Stimulated activated naive B cell treated with anti-CD40 and anti-IgM and Interleukin-4, amounts not matched to agents 10 μg/mL and 1 μg/mL and 100 μg/mL, for 72 hours (primary cell): ENCODE results near the gene PHLDB2.
A peak's percentile ranks its signal among the peaks of the same experiment; 100 is the strongest.
"Not testable (repeated sequence)": the region's sequence is repeated elsewhere in the genome, so short reads cannot be mapped to it uniquely, and the experiment has no call there.

Experiments used
- ATAC-seq, 2 donors: fragments of 150-1000 bp; cut with Tn5 transposase; replicated peaks; 2 replicates each; pipeline ENCODE4 v1.10.0; 2021; ENCODE audit warnings: moderate library complexity in 1 of 2
- DNase-seq: peaks from one replicate; pipeline ENCODE4 v3.0.0; 2021
- H3K27ac Mint-ChIP-seq: one replicate; pipeline ENCODE4 v1.8.0; 2022; ENCODE audit warnings: mild to moderate bottlenecking, mixed read lengths
- H3K27me3 Mint-ChIP-seq, 2 donors: one replicate each; pipeline ENCODE4 v1.8.0; 2022; ENCODE audit warnings: mixed read lengths in 2 of 2
- H3K36me3 Mint-ChIP-seq, 2 donors: one replicate each; pipeline ENCODE4 v1.8.0; 2022; ENCODE audit warnings: mixed read lengths in 2 of 2, mild to moderate bottlenecking in 1 of 2
- H3K4me1 Mint-ChIP-seq, 2 donors: one replicate each; pipeline ENCODE4 v1.8.0; 2022; ENCODE audit warnings: mixed read lengths in 2 of 2, mild to moderate bottlenecking in 1 of 2
- H3K4me3 Mint-ChIP-seq, 2 donors: one replicate each; pipeline ENCODE4 v1.8.0; 2022; ENCODE audit warnings: mild to moderate bottlenecking in 2 of 2, mixed read lengths in 2 of 2, moderate library complexity in 1 of 2
- H3K9me3 Mint-ChIP-seq, 2 donors: one replicate each; pipeline ENCODE4 v1.8.0; 2022; ENCODE audit warnings: mixed read lengths in 2 of 2, mild to moderate bottlenecking in 1 of 2

PHLDB2 gene

DNA sequence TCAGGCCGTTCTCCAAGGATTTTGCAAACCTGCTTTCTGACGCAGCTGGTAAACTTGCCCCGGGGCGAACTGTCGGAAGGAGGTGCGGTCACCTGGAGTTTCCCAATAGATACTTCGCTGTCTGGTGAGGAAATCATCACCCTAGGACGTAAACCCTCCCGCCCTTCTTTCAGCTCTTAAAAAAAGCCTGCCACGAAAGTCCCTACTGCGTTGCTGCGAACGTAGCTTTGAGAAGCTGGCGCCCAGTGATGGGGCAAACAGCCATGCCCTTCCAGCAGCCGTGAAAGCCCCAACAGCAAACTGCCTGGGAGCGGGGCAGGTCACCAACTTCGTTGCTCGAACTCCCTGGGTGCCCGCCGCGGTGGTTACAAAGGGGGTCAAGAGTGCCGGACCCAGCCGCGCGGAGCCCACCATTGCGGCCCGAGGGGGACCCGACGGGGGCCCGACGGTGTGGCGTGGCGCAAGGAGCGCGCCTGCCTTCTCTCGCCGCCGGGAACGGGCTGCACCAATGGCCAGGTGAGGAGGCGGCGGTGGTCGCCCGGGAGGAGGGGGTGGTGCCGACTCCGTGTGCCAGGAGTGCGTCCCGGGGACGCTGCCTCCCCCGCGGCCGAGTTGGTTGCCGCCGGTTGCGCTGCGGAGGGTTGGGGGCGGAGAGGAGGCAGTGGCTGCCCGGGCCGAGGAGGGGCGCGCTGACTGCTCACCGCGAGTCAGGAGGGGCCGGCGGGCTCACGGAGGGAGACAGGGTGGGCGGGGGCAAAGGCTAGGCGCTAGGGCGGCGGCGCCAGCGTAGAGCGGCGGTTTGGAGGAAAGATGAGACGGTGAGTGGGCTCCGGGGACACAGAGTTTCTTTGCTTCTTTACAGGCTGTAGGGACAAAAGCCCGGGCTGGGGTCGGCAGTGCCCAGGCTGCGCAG lies at the start of gene PHLDB2:
TSS of gene PHLDB2 (plus strand) at position 205 of the 913 bp plus-strand sequence. CDS start 24,813 bp downstream, outside the sequence.
- peak within 1 kb of the TSS; percentile 94 for H3K27ac Mint-ChIP-seq
- peaks cover 14 to 17% of the 10 kb centered on the region in 2 donors for H3K27me3 Mint-ChIP-seq
- H3K36me3 Mint-ChIP-seq = no peaks in the 10 kb centered on the region
- H3K4me3 Mint-ChIP-seq = peak within 1 kb of the TSS; percentile 95 to 99
- DNase-seq (peak; percentile 31), ATAC-seq (peak; percentile 68 to 71)
- H3K4me1 Mint-ChIP-seq = peaks cover 7 to 24% of the 10 kb centered on the region in 2 donors
- H3K9me3 Mint-ChIP-seq = no peaks in the 10 kb centered on the region

DNA sequence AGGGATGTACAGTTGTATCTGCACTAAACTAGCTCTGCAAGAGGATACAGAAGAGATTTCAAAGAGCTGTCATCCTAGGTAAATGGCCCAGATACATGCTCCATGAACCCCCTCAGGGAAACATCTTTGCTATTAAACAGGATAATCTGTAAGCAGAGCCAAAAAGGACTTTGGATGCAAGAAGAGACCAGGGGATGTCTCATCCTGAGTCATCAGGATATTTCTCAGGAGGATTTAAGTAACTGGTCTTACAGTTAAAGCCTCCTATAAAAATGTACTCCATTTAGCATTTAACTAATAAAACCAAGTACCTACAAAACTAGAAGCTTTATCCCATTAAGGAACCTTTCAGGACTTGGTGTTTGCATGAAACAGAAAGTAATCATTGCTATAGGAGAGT lies 48.2 kb upstream of the PHLDB2 start:
- H3K27ac Mint-ChIP-seq = no peak overlapping the region
- H3K4me3 Mint-ChIP-seq = no peak overlapping the region
- no peaks in the 10 kb centered on the region for H3K27me3 Mint-ChIP-seq
- H3K36me3 Mint-ChIP-seq = peaks cover 0 to 5% of the 10 kb centered on the region in 2 donors
- DNase-seq (no peak), ATAC-seq (no peak)
- H3K4me1 Mint-ChIP-seq = no peaks in the 10 kb centered on the region
- H3K9me3 Mint-ChIP-seq = peaks cover 7 to 8% of the 10 kb centered on the region in 2 donors

DNA sequence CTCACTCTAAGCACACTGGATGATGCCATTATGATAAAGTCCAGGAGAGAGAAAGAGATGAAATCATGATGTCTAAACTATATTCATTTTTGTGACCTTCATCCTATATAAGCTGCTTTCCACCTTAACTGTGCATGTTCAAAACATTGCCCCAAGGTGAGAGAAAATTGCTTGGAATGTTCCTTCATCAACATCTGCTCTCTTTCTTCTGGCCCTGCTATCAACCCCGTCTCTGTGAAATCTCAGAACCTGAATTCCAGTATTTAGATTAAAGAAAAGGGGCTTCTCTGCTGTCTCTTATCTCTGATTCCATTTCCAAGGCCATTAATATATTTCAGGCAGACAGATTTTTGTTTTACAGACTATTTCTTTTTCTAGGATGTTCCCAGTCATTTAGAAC lies 47.3 kb upstream of the PHLDB2 start:
- no peak overlapping the region for H3K27ac Mint-ChIP-seq
- ATAC-seq = no peak
- peaks cover 14 to 15% of the 10 kb centered on the region in 2 donors for H3K9me3 Mint-ChIP-seq
- DNase-seq = no peak
- peaks cover 0 to 8% of the 10 kb centered on the region in 2 donors for H3K36me3 Mint-ChIP-seq
- no peaks in the 10 kb centered on the region for H3K4me1 Mint-ChIP-seq
- H3K4me3 Mint-ChIP-seq = no peak overlapping the region
- no peaks in the 10 kb centered on the region for H3K27me3 Mint-ChIP-seq

DNA sequence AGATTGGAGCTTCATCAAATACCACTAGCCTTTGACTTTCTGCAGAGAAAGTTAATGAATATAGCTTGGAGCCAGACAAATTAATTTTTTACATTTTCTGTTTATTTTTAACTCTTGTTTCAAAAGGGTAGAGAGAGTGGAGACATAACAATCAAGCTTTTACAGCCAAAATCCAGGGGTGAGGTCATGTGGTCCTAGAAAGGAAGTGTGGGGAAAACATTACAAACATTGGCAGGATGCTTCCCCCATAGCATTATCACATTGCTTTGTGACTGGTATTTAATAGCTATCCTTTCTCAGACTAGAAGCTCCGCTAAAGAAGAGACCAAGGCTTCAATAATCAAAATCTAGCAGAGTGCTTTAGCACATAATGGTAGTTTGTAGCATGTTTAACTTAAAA lies 46.4 kb upstream of the PHLDB2 start:
- Mint-ChIP-seq H3K36me3 (peaks cover 0 to 8% of the 10 kb centered on the region in 2 donors), H3K27ac (no peak overlapping the region), H3K9me3 (peaks cover 16 to 17% of the 10 kb centered on the region in 2 donors), H3K27me3 (no peaks in the 10 kb centered on the region), H3K4me1 (no peaks in the 10 kb centered on the region), H3K4me3 (no peak overlapping the region)
- DNase-seq = no peak
- no peak for ATAC-seq

DNA sequence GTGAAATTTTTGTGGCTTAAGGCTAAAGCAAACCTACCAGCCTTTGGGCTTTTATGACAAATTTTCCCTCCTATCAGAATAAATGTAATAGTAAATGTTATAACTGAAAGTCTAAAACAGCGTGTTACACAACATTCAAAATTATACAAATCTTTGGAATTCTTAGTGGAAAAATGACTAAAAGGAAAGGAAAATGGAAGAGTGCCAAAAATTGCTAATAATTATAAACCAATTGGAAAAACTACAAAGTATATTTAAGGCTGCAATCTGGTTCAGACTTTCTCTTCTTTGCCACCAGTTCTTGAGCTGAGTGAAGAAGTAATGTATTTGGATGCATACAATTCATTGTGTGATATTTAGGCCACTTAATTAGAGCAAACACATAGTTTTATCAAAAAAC lies 45.6 kb upstream of the PHLDB2 start:
- ATAC-seq (no peak), DNase-seq (no peak)
- H3K4me1 Mint-ChIP-seq = no peaks in the 10 kb centered on the region
- no peak overlapping the region for H3K27ac Mint-ChIP-seq
- peaks cover 0 to 8% of the 10 kb centered on the region in 2 donors for H3K36me3 Mint-ChIP-seq
- H3K4me3 Mint-ChIP-seq = no peak overlapping the region
- H3K27me3 Mint-ChIP-seq = no peaks in the 10 kb centered on the region
- peaks cover 16 to 17% of the 10 kb centered on the region in 2 donors for H3K9me3 Mint-ChIP-seq

DNA sequence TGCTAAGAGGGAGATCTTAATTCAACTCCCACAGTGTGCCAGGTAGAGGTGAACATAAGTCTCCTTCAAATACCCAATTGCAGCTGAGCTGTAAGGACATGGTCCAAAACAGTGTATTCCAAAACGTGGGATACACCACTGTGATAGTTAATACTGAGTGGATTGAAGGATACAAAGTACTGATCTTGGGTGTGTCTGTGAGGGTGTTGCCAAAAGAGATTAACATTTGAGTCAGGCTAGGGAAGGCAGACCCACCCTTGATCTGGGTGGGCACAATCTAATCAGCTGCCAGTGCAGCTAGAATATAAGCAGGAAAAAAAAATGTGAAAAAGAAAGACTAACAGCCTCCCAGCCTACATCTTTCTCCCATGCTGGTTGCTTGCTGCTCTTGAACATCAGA lies 45.1 kb upstream of the PHLDB2 start:
- Mint-ChIP-seq H3K27me3 (no peaks in the 10 kb centered on the region), H3K36me3 (peaks cover 0 to 8% of the 10 kb centered on the region in 2 donors), H3K9me3 (peaks cover 16 to 17% of the 10 kb centered on the region in 2 donors), H3K27ac (no peak overlapping the region), H3K4me3 (no peak overlapping the region), H3K4me1 (no peaks in the 10 kb centered on the region)
- DNase-seq (no peak), ATAC-seq (no peak)

DNA sequence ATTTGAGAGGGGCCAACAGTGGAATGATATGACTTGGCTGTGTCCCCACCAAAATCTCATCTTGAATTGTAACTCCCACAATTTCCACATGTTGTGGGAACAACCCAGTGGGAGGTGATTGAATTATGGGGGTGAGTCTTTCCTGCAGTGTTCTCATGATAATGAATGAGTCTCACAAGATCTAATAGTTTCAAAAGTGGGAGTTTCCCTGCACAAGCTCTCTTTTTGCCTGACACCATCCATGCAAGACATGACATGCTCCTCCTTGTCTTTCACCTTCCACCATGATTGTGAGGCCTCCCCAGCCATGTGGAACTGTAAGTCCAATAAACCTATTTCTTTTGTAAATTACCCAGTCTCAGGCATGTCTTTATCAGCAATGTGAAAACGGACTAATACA lies 42.3 kb upstream of the PHLDB2 start:
- H3K4me1 Mint-ChIP-seq, DNase-seq: not testable (repeated sequence)

DNA sequence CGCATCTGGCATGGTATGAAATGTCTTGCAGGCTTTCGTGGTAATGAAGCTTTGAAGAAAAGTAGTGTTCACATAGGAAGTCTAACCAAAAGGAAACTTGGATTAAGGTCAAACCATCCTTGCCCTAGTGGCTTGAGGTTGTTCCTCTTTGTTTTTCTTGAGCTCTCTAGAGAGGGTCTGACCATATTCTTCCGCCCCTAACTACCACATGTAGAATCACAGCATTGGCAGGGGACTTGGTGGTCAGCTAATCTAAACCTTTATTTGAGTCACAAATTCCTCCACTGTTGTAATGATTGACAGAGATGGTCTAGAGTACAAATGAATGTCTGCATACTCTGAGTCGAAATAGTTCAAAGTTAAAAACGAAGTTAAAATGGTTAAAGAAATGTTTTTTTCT lies 39.1 kb upstream of the PHLDB2 start:
- Mint-ChIP-seq H3K9me3 (peaks cover 20 to 21% of the 10 kb centered on the region in 2 donors), H3K36me3 (peaks cover 0 to 11% of the 10 kb centered on the region in 2 donors), H3K27ac (no peak overlapping the region), H3K27me3 (no peaks in the 10 kb centered on the region), H3K4me3 (no peak overlapping the region), H3K4me1 (no peaks in the 10 kb centered on the region)
- ATAC-seq (peak; percentile 29 to 45), DNase-seq (no peak)

More for the DNA sequence above, 42.3 kb upstream of the PHLDB2 start:
- peaks cover 0 to 11% of the 10 kb centered on the region in 2 donors for H3K36me3 Mint-ChIP-seq
- ATAC-seq, H3K4me3 Mint-ChIP-seq, H3K27ac Mint-ChIP-seq, H3K27me3 Mint-ChIP-seq: not testable (repeated sequence)
- H3K9me3 Mint-ChIP-seq = peaks cover 21 to 22% of the 10 kb centered on the region in 2 donors

DNA sequence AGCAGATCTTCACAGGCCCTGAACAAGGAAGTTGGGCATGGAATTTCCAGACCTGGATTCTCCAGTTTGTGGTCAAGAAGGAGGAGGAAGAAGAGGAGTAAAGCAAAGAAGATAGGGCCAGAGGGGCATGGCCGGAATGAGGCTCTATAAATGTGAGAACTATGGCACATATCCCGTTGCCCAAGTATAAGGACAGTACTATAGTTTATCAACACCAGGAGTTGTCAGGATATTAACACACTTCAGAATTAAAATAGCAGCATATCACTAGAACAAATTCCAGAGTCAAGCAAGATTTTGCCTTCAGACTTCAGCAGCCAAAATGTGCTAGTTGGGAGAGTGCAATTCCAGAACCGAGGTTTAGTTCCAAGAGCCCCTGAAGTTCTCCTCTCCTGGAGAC lies 38.4 kb upstream of the PHLDB2 start:
- Mint-ChIP-seq H3K27me3 (no peaks in the 10 kb centered on the region), H3K4me1 (no peaks in the 10 kb centered on the region), H3K36me3 (peaks cover 0 to 6% of the 10 kb centered on the region in 2 donors), H3K9me3 (peaks cover 14% of the 10 kb centered on the region in 2 donors), H3K27ac (no peak overlapping the region), H3K4me3 (no peak overlapping the region)
- ATAC-seq = no peak
- DNase-seq = no peak

DNA sequence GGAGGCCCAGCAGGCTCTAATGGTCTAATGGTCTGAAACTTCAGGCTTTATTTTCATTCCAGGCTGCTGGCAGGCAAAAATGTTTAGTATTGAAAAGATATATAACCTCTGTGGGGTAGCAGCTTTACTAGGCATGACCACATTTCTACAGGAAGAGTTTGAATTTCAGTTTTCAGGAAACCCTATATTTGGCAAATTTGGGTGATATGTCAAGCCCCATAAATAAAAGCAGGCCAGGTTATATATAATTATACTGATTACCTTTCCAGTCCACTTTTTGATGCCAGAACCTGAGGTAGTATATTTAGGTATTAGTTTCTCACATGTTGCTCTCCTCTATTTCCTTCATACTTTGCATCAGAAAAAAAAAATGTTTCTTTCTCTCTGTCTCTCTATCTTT lies 37.2 kb upstream of the PHLDB2 start:
- no peak overlapping the region for H3K4me3 Mint-ChIP-seq
- H3K36me3 Mint-ChIP-seq = peaks cover 0 to 3% of the 10 kb centered on the region in 2 donors
- ATAC-seq (no peak), DNase-seq (no peak)
- no peaks in the 10 kb centered on the region for H3K4me1 Mint-ChIP-seq
- H3K27me3 Mint-ChIP-seq = peaks cover 0 to 4% of the 10 kb centered on the region in 2 donors
- no peak overlapping the region for H3K27ac Mint-ChIP-seq
- peaks cover 5 to 7% of the 10 kb centered on the region in 2 donors for H3K9me3 Mint-ChIP-seq

DNA sequence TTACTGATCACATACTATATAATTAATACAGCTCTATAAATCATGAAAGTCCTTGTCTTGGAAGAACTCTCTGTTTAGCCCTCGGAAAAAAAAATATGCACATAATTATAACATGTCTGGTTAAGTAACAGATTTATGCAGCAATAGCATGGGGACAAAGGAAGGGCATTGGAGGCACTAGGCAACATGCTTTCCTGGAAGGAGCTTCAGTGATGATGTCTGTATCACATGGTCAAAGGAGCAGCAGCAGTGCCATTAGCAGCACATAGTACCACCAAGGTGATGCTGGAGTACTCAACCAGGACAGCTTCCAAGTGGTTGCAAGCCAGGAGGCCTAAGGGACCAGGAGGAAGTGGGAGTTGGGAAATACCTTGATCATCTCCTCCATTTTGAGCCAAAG lies 36.3 kb upstream of the PHLDB2 start:
- ATAC-seq (no peak), DNase-seq (no peak)
- H3K9me3 Mint-ChIP-seq = peaks cover 4 to 5% of the 10 kb centered on the region in 2 donors
- peaks cover 0 to 5% of the 10 kb centered on the region in 2 donors for H3K27me3 Mint-ChIP-seq
- H3K4me1 Mint-ChIP-seq = no peaks in the 10 kb centered on the region
- peaks cover 0 to 3% of the 10 kb centered on the region in 2 donors for H3K36me3 Mint-ChIP-seq
- H3K27ac Mint-ChIP-seq = no peak overlapping the region
- no peak overlapping the region for H3K4me3 Mint-ChIP-seq

DNA sequence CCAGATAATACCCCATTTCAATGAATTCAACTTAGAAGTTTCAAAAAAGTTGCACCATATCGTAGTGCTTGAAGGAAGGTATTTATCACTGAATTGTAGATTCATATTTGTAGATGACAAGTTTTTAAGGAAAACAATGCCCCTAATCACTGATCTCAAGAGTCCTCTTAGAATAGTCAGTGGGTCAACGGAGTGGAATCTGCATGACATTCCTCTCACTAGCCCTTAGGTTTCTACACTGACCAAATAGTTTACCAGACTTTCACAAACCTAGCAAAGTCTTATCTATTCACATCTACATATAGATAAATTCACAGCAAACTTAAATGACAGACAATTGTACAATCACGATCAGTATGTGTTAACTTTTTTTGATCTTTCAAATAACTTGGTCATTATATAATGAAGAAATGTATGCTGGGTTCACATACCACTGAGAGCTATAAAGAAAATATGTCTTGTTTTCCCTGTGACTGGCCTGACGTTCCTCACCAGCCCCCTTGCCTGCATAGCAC lies 35.7 kb upstream of the PHLDB2 start:
- Mint-ChIP-seq H3K4me1 (no peaks in the 10 kb centered on the region), H3K36me3 (peaks cover 0 to 3% of the 10 kb centered on the region in 2 donors), H3K9me3 (peaks cover 4 to 5% of the 10 kb centered on the region in 2 donors), H3K4me3 (no peak overlapping the region), H3K27me3 (peaks cover 0 to 5% of the 10 kb centered on the region in 2 donors), H3K27ac (no peak overlapping the region)
- ATAC-seq (no peak), DNase-seq (no peak)

DNA sequence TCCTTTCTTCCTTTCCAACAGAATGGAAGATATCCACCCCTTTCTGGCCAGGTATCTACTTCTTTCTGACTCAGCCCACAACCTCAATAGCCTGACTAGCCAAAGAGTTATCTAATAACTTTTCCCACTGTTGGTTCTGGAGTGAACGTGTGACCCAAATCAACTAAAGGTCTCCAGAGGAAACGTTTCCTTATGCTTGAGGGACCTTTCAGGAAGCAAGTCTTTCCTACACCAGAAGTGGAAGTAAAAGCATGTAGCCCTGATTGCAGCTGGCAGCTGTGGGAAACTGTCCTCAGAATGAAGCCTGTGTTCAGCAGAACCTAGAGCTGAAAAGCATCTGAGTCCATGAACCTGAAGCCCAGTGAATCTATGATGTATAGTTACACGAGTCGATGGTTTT lies 34.7 kb upstream of the PHLDB2 start:
- peaks cover 0 to 5% of the 10 kb centered on the region in 2 donors for H3K27me3 Mint-ChIP-seq
- DNase-seq (no peak), ATAC-seq (no peak)
- H3K27ac Mint-ChIP-seq = no peak overlapping the region
- no peak overlapping the region for H3K4me3 Mint-ChIP-seq
- H3K36me3 Mint-ChIP-seq = peaks cover 0 to 3% of the 10 kb centered on the region in 2 donors
- H3K9me3 Mint-ChIP-seq = peaks cover 4 to 5% of the 10 kb centered on the region in 2 donors
- H3K4me1 Mint-ChIP-seq = no peaks in the 10 kb centered on the region

DNA sequence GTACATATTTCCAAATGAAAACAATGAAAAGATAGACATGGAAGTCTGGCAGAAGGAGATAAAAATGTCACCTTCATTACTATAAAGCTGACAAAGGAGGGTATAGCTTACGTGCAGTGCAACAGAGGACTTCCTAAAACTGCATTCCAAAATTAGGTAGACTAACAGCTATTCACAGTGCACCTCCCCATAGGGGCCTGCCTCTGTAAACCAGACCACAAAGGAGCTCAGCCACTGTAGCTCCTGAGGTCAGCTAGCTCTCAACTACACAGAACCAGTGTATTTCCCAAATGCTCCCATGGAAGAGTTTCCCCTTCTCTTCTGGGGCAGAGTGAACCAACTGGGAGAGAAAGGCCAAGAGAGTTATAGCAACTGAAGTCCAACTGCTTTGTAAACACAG lies 31.2 kb upstream of the PHLDB2 start:
- ATAC-seq (no peak), DNase-seq (no peak)
- no peak overlapping the region for H3K27ac Mint-ChIP-seq
- H3K9me3 Mint-ChIP-seq = no peaks in the 10 kb centered on the region
- no peaks in the 10 kb centered on the region for H3K36me3 Mint-ChIP-seq
- H3K4me3 Mint-ChIP-seq = no peak overlapping the region
- no peaks in the 10 kb centered on the region for H3K4me1 Mint-ChIP-seq
- H3K27me3 Mint-ChIP-seq = peaks cover 0 to 5% of the 10 kb centered on the region in 2 donors

DNA sequence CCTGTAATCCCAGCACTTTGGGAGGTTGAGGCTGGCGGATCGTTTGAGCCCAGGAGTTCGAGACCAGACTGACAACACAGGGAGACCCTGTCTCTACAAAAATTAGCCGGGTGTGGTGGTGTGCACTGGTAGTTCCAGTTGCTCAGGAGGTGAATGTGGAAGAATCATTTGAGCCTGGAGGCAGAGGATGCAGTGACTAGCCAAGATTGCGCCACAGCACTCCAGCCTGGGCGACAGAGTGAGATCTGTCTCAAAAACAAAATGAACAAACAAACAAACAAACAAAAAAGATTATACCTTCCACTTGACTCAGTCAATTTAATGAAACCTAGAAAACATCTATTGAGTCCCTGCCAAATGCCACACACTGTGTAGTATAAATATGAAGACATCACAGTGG lies 30.5 kb upstream of the PHLDB2 start:
- peaks cover 0 to 5% of the 10 kb centered on the region in 2 donors for H3K27me3 Mint-ChIP-seq

More for the DNA sequence above, 30.5 kb upstream of the PHLDB2 start:
- ATAC-seq = no peak
- no peak overlapping the region for H3K27ac Mint-ChIP-seq
- H3K9me3 Mint-ChIP-seq = no peaks in the 10 kb centered on the region
- no peak for DNase-seq
- no peaks in the 10 kb centered on the region for H3K36me3 Mint-ChIP-seq
- no peaks in the 10 kb centered on the region for H3K4me1 Mint-ChIP-seq
- no peak overlapping the region for H3K4me3 Mint-ChIP-seq
